Adipocyte (in vitro differentiated cells): ENCODE results near the gene AQP1.

ENCODE experiments used
- DNase-seq: peaks from one replicate; pipeline ENCODE4 v3.0.0-alpha.2; 2015; ENCODE audit warnings: low read depth
- H3K27me3 ChIP-seq: replicated peaks from 2 replicates; pipeline ENCODE4 v1.7.0; 2013; ENCODE audit warnings: mild to moderate bottlenecking, low read length, moderate library complexity; ENCODE audit not compliant: control insufficient read depth, insufficient read depth
- H3K36me3 ChIP-seq: 2 replicates; pipeline ENCODE4 v1.7.0; 2013; ENCODE audit warnings: low read length, mild to moderate bottlenecking, moderate library complexity; ENCODE audit not compliant: control insufficient read depth, insufficient read depth, severe bottlenecking
- H3K4me1 ChIP-seq: 2 replicates; pipeline ENCODE4 v1.7.0; 2013; ENCODE audit warnings: mild to moderate bottlenecking, low read length, moderate library complexity; ENCODE audit not compliant: control insufficient read depth, insufficient read depth
- H3K4me3 ChIP-seq: 2 replicates; pipeline ENCODE4 v1.7.0; 2013; ENCODE audit warnings: mild to moderate bottlenecking, low read length, moderate library complexity
- H3K9ac ChIP-seq: 2 replicates; pipeline ENCODE4 v1.7.0; 2013; ENCODE audit warnings: mild to moderate bottlenecking, low read length, moderate library complexity
- H3K9me3 ChIP-seq: 2 replicates; pipeline ENCODE4 v1.7.0; 2013; ENCODE audit warnings: mild to moderate bottlenecking, low read length, moderate library complexity; ENCODE audit not compliant: control insufficient read depth

The AQP1 gene

DNA sequence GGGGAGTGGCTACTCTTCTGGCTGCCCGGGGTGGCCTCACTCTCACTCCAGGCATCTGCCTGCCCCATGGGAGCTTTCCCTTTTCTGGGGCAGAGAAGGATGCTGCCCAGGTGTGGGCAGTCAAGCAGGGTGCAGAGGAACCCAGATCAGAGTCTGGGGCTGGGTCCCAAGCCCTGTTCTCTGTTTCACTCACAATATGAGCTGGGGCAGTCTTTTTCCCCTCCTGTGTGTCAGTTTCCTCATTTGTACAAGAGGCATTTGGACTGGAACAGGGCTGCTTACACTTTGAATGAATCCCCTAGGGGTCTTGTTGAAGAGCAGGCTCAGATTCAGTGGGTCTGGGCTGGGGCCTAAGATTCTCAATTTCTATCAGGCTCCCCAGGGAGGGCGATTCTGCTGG, 38.4 kb upstream of the AQP1 start:
- no peak overlapping the region for H3K9ac ChIP-seq
- H3K9me3 ChIP-seq: no peaks in the 10 kb centered on the region
- no peak for DNase-seq
- no peaks in the 10 kb centered on the region for H3K27me3 ChIP-seq
- peaks cover 18% of the 10 kb centered on the region for H3K36me3 ChIP-seq
- no peak overlapping the region for H3K4me3 ChIP-seq
- H3K4me1 ChIP-seq: no peaks in the 10 kb centered on the region

DNA sequence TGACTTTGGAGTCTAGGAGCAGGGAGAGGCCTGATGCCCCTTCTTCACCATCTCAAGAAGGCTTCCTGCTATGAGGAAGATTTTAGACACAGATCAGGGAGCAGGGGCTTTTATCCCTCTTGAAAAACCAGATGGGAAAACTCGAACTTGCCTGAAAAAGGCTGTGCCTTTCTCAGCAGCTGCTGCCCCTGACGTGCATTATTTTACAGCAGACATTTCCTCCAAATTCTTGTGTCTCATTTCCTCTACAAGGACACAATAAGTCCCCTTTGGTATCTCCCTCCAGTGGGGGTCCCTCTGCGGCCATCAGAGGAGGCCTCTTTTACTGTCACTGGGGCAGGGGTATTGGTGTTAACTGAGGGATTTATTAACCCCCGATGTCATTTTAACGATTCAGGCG, 38.0 kb upstream of the AQP1 start:
- peaks cover 18% of the 10 kb centered on the region for H3K36me3 ChIP-seq
- H3K4me1 ChIP-seq: no peaks in the 10 kb centered on the region
- DNase-seq: no peak
- no peaks in the 10 kb centered on the region for H3K27me3 ChIP-seq
- H3K4me3 ChIP-seq: no peak overlapping the region
- H3K9ac ChIP-seq: no peak overlapping the region
- no peaks in the 10 kb centered on the region for H3K9me3 ChIP-seq

DNA sequence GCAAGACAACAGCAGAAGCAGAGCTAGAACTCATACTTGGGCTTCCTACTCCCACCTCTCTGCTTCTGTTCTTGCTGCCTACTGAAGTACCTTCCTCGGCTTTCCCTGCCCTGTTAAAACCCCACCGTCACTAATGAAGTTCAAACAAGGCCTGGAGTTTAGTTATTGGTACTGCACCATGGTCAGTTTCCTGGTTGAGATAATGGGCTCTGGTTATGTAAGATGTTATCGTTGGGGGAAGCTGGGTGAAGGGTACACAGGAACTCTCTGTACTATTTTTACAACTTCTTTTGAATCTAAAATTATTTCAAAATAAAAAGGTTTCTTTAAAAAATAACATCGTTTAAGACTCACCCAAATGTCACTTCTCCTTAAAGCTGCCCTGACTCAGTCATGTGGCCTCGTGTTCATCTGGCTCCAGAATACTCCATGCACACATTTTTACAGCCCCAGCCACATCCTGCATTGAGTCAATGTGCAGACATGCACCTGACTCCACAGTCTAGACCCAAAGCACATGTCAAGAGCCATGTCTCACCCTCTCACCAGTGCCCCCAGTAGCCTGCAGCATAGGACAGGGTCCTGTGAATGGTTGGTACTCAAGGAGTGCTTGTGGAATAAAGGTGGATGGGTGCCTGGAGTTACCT, 36.9 kb upstream of the AQP1 start:
- no peak for DNase-seq
- Histone ChIP-seq H3K9me3 (no peaks in the 10 kb centered on the region), H3K4me1 (peaks cover 3% of the 10 kb centered on the region), H3K36me3 (peaks cover 18% of the 10 kb centered on the region), H3K4me3 (no peak overlapping the region), H3K27me3 (no peaks in the 10 kb centered on the region), H3K9ac (no peak overlapping the region)

DNA sequence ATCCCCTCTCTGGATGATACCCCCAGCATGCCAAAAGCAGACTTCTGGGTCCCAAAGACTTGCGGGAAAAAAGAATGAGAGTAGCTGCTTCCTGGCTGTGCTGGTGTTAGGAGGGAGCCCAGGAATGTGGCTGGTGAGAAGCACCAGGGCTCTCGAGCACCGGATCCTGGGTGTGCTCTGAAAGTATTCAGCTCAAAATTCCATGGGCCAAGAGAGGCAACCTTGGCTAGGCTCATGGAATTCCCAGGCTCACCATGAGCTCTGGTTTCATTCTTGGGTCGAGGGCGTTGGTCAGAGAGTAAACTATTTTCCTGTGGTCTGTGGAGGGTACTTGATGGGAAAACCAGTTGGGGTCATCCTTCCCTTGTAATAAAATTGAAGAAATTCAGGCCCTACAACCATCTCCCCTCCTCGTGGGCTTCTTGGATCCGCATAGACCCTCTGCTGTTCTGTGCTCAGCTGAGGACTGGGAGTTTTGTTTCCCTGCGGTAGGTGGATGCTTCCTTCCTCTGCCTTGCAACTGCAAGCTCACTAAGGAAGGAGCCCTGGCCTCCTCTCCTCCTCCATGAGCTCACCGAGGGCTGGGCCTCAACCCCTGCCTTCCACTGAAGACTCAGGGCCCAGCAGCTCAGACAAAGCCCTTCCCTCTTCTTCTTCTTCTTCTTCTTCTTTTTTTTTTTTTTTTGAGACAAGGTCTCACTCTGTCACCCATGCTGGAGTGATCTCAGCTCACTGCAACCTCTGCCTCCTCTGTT, 34.5 kb upstream of the AQP1 start:
- H3K27me3 ChIP-seq: no peaks in the 10 kb centered on the region
- peaks cover 20% of the 10 kb centered on the region for H3K4me1 ChIP-seq
- no peak overlapping the region for H3K9ac ChIP-seq
- H3K9me3 ChIP-seq: no peaks in the 10 kb centered on the region
- H3K36me3 ChIP-seq: peaks cover 14% of the 10 kb centered on the region
- DNase-seq: no peak
- no peak overlapping the region for H3K4me3 ChIP-seq

DNA sequence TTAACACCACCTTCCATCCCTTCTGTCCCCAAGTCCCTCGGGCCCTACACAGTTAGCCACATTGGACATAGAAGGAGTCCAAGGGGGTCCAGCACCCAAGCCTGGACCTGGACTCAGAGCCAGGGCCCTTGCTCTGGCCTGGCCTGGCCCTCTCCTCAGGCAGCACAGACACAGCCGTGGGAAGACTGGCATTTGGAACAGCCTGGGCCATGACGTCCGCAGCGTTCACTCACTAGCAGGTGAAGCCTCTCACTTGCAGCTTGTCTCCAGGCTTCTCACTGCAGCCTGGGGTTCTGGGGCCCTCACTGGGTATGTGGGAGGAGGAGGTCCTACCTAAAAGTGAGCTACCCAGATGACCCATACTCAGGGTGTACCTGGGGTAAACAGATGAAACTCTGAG, 33.7 kb upstream of the AQP1 start:
- no peak for DNase-seq
- Histone ChIP-seq H3K9me3 (no peaks in the 10 kb centered on the region), H3K9ac (no peak overlapping the region), H3K4me3 (no peak overlapping the region), H3K36me3 (peaks cover 7% of the 10 kb centered on the region), H3K4me1 (peaks cover 20% of the 10 kb centered on the region), H3K27me3 (no peaks in the 10 kb centered on the region)

DNA sequence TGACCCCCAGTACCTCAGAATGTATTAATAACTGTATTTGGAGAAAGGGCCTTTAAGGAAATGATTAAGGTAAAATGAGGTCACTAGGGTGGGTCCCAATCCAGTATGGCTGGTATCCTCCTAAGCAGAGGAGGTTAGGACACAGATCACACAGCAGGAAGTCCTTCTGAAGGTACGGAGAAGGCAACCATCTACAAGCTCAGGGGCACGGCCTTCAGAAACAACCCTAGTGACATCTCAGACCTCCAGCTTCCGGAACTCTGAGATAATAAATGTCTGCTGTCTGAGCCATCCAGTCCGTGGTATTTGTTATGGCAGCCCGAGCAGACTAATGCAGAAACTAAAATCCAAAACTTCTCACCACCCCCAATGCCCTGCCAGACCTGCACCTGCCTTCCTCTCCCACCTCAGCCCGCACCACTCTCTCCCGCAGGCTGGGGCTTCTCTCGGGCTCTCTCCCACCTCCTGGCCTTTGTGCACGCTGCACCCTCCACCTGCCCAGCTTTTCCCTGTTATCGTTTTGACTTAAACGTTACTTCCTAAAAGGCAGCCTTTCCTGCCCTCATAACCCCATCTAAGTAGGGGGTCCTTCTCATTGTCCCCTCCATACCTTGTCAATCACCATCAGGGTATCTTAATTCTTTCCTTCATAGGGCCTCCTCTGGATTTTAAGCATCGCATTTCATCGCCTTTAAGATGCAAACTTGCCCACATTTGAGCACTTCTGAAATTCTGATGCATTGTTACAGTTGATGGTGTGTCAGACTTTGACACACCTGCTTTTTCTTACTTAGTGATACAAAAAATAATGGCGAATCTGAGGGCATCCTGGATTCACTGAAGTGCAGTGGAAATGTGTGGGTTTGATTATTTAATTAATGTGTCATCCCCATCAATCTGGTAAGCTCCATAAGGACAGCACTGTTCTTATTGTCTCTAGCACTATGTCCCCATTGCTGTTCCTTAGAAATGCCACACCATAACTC, 32.2 kb upstream of the AQP1 start:
- Histone ChIP-seq H3K4me1 (peaks cover 20% of the 10 kb centered on the region), H3K9me3 (no peaks in the 10 kb centered on the region), H3K36me3 (peaks cover 3% of the 10 kb centered on the region), H3K9ac (no peak overlapping the region), H3K27me3 (no peaks in the 10 kb centered on the region), H3K4me3 (no peak overlapping the region)
- no peak for DNase-seq

DNA sequence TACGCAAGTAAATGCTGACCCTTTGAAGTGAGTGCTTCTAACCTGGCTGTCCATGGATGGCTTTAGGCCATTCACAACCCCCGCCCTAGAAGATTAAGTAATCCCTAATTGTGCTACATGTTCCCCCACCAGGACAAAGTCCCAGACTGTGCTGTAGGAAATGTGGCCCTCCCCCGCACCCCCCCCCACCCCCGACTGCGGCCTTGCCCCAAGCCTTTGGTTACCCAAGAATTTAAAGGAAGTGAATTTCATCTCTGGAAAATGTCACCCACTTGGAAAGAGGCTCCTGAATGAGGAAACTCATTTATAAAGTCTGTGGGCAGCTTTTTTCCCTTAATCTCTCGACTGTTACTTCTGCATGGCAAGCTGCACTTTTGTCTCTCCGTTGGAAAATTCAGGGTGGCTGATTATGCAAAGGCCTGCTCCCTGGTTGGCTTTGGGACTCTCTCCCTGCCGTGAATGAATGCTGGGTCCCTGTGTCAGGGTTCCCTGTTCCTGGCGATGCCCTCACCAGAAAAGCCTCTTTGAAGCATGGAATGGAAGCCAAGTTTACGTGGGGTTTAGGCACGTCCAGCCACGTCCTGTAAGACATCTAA, 31.4 kb upstream of the AQP1 start:
- Histone ChIP-seq H3K9ac (peak overlapping the region; percentile 59), H3K4me1 (peaks cover 20% of the 10 kb centered on the region), H3K27me3 (no peaks in the 10 kb centered on the region), H3K36me3 (no peaks in the 10 kb centered on the region), H3K4me3 (no peak overlapping the region), H3K9me3 (no peaks in the 10 kb centered on the region)
- DNase-seq: peak; percentile 28

DNA sequence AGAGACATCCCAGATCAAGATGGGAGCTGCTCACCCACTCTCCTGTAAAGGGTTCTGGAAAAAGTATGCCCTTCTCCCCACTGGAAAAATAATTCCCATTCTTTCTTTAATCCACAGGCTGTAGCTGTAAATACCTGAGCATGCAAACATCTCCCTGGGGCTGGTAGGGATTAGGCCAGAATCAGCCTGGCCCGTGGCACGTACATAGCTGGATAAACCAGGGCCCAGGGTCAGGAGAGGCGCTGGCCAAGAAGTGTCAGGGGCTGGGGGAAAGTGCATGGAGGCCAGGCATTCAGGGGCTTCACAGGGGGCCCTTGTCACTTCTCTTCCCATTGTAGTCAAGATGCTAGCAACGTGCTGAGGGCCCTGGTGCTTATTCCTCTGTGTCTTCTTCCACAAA, 30.7 kb upstream of the AQP1 start:
- Histone ChIP-seq H3K4me1 (peaks cover 20% of the 10 kb centered on the region), H3K36me3 (no peaks in the 10 kb centered on the region), H3K9ac (peak overlapping the region; percentile 59), H3K27me3 (no peaks in the 10 kb centered on the region), H3K4me3 (no peak overlapping the region), H3K9me3 (no peaks in the 10 kb centered on the region)
- DNase-seq: peak; percentile 22

DNA sequence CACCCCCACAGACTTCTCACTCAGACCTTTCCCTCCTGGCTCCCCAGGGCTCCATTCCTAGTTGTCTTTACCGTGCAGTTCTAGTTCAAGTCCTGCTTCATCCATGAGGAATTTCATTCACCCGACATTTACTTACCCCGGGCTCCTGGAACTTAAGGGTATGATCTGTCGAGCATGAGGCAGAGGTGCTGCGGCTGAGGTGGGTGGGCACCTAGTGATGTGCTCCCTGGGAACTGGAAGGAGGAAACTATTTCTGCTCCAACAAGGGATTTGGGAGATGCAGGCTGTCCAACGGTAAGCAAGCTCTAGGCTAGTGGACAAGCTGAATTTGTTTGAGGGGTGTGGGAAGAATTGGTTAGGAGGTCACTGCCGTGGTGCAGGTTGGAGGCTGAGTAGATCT, 30.2 kb upstream of the AQP1 start:
- Histone ChIP-seq H3K4me3 (no peak overlapping the region), H3K9ac (no peak overlapping the region), H3K4me1 (peaks cover 25% of the 10 kb centered on the region), H3K27me3 (no peaks in the 10 kb centered on the region), H3K9me3 (no peaks in the 10 kb centered on the region), H3K36me3 (no peaks in the 10 kb centered on the region)
- no peak for DNase-seq

DNA sequence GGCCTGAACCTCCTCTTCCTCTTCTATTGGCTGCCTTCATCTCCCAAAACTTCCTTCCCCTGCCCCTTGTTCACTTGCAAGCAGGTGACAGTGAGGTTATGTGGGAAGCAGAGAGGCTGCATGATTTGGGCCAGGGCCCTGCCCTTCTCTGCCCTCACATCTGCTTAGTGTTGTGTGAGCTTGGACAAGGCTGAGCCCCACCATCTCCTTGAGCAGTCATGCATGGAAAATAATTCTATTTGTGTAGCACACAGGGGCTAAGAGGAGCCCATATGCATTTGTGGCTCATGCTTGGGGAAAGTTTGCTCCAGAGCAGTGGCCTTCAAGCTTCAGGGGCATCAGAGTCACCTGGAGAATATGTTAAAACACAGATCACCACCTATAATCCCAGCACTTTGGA, 26.8 kb upstream of the AQP1 start:
- Histone ChIP-seq H3K4me1 (peaks cover 47% of the 10 kb centered on the region), H3K27me3 (no peaks in the 10 kb centered on the region), H3K9ac (no peak overlapping the region), H3K4me3 (no peak overlapping the region), H3K9me3 (no peaks in the 10 kb centered on the region), H3K36me3 (no peaks in the 10 kb centered on the region)
- DNase-seq: no peak

DNA sequence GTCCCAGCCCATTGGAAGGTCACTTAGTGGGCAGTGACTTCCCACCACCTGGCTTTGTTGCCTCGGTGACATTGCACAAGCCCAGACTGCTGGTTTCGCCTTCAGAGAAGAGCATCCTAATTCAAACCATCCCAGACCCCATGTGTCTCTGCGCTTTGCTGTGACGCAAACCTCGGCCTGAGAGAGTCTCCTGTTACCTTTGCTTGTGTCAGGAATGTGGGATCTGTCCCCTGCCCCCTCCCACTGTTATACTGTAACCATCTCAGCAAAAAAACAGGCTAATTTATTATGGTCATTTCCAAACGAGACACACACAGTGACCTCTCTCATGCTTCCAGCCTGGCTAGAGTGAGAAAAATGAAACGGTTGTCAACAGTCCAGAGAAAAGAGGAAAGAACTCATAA, 25.0 kb upstream of the AQP1 start:
- Histone ChIP-seq H3K9me3 (no peaks in the 10 kb centered on the region), H3K36me3 (no peaks in the 10 kb centered on the region), H3K4me3 (no peak overlapping the region), H3K27me3 (no peaks in the 10 kb centered on the region), H3K9ac (no peak overlapping the region), H3K4me1 (peaks cover 32% of the 10 kb centered on the region)
- DNase-seq: peak; percentile 7
